Hindlimb muscle (tissue), 1 donor: Measurements from ENCODE around the gene PRKAR1B. TPM values are rescaled to one million over a fixed set of nuclear protein-coding genes. Genes with fewer than 3 reads are reported as not detected.
A peak's percentile ranks its signal among the peaks of the same experiment; 100 is the strongest.
"Not testable (repeated sequence)": the region's sequence is repeated elsewhere in the genome, so short reads cannot be mapped to it uniquely, and the experiment has no call there.

Experiments
- DNase-seq: peaks from one replicate; pipeline ENCODE4 v3.0.0-alpha.2; 2013
- polyA plus RNA-seq: library from polyadenylated mRNA; unstranded; fragments of 120-200 nt; gene quantifications from one replicate; pipeline ENCODE4 v1.2.1, GENCODE V29; 2013; ENCODE audit not compliant: insufficient read length

PRKAR1B gene
- polyA plus RNA-seq, 1 donor: 35.7 TPM

DNA sequence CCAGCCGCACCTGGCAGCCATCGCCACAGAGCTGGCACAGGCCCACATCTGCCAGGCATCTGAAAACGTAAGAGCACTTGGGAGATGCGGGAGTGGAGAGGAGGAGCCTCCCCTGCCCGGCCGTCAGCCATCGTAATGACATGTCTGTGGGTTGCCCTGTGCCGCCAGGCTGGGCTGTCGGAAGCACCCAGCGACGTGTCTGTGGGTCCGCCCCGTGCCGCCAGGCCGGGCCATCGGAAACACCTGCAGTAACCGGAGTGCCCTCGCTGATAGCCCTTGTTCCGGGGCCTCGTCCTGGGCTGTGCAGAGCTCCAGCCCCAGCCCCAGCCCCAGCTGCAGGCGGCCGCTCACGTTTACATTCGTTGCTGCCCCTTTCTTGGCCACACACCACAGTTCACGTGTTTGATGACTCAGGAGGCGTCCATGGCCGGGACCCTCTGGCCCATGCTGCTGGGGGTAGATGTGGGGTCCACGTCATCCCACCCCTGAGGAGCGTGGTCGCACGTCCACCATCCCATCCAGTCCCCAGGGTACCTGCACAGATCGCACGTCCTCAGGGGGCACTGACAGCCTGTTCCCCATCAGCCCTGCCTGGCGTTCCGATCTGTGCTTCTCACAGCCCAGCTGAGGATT, 30.0 kb upstream of the PRKAR1B start:
- no peak for DNase-seq

DNA sequence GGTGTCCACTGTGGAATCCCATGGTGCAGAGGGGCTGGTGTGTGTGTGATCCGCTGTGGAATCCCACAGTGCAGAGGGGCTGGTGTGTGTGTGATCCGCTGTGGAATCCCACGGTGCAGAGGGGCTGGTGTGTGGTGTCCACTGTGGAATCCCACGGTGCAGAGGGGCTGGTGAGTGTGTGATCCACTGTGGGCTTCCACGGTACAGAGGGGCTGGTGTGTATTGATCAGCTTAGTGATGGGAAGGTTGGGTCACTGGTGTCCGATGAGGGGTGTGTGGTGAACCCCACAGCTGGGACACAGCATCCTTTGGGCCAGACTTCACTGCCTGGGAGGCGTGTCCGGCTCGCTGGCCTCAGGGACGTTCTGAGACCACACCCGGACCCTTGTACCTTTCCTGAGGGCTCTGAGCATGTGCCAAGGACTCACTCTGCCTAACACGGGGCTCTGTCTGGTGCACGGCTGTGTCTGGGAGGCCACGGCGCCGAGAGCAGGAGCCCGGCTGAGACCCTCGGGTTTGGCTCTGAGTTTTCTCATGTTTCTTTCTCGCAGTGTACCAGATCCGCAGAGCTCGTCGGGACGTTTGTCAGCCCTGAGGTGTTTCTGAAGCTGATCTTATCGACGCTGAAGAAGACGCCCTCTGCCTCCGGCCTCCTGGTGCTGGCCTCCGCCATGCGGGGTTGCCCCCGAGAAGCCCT, 29.3 kb upstream of the PRKAR1B start:
- no peak for DNase-seq

DNA sequence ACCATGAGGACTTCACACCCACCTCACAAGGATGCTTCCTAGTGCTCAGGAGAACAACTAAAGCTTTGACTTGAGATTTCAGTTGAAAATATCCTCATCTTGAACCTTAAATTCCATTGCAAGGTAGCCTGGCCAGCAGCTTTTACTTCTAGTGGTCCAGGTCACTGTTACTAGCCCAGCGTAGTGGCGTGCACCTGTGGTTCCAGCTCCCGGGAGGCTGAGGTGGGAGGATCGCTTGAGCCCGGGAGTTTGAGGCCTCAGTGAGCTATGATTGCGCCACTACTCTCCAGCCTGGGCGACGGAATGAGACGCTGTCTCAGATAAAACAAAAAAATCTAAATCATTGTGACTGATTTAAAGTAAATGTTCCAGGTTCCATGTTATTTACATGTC, 28.3 kb upstream of the PRKAR1B start:
- DNase-seq: no peak

DNA sequence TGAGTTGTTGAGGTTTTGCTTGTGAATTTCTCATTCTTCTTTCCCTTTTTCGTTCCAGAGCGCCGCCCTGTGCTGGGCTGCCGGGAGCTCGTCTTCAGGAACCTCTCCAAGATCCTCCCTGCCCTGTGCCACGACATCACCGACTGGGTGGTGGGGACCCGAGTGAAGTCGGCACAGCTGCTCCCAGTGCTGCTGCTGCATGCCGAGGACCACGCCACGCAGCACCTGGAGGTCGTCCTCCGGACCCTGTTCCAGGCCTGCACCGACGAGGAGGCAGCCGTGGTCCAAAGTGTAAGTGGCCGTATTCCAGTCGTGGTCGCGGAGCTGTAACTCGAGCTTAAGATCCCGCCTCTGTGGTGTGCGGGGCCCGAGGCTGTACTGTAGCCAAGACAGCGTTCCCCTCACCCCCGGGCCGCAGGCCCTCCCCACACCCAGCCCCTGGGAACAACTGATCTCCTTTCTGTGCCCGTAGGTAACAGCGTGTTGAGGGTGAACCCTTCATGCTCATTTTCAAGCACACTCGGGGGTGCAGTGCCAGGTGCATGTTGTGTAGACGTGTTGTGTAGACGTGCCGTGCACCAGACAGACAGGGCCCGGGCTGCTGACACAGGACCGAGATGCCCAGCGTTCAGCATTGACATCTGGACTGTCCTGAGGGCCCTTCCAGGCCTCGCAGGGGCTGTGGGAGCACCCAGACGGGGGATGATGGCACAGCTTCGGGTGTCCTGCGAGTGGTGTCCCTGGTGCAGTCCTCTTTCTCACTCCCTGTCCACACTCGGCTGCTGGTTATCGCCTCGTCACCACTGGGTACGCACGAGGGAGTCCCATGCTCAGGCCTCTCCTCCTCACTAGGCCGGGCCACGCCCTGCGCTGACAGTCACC, 27.7 kb upstream of the PRKAR1B start:
- no peak for DNase-seq

DNA sequence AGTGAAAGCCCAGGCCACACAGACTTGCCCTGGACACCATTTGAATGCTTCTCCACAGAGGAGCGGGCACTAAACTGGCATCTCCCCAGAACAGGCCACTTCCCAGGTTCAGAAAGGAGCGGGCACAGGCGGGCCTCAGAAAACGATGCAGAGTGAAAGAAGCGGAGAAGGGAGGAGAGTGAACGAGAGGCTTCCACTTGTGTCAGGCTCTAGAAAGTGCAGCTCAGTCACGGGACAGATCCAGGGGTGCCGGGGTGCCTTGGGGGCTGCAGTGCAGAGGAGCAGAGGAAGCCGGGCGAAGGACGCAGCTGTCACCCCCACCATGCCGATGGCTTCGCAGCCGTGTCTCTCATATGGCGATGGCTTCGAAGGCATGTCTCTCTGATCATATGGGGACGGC, 26.1 kb upstream of the PRKAR1B start:
- no peak for DNase-seq

DNA sequence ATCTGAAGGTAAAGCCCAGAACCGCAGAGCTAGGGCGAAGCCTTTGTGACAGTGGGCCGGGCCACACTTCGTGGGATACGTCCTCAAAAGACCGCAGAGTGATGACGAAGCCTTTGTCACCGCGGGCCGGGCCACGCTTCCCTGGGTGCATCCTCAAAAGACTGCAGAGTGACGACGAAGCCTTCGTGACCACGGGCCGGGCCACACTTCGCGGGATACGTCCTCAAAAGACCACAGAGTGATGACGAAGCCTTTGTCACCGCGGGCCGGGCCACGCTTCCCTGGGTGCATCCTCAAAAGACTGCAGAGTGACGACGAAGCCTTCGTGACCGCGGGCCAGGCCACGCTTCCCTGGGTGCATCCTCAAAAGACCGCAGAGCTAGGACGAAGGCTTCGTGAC, 25.2 kb upstream of the PRKAR1B start:
- DNase-seq: not testable (repeated sequence)

DNA sequence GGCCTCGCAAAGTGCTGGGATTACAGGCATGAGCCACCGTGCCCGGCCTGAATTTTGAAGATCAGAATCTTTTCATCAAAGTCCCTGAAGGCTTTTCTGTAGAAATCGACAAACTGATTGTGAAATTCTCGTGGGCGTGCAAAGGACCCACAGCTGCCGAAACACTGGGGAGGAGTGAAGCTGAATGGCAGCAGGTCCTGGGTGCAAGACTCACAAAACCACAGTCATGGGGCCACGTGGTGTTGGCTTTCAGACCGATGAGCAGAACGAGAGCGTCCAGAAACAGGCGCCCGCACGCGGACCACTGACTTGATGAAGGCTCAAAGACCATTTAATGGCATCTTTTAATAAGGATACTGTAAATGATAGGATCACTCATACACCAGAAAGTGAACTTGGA, 24.7 kb upstream of the PRKAR1B start:
- DNase-seq: no peak

DNA sequence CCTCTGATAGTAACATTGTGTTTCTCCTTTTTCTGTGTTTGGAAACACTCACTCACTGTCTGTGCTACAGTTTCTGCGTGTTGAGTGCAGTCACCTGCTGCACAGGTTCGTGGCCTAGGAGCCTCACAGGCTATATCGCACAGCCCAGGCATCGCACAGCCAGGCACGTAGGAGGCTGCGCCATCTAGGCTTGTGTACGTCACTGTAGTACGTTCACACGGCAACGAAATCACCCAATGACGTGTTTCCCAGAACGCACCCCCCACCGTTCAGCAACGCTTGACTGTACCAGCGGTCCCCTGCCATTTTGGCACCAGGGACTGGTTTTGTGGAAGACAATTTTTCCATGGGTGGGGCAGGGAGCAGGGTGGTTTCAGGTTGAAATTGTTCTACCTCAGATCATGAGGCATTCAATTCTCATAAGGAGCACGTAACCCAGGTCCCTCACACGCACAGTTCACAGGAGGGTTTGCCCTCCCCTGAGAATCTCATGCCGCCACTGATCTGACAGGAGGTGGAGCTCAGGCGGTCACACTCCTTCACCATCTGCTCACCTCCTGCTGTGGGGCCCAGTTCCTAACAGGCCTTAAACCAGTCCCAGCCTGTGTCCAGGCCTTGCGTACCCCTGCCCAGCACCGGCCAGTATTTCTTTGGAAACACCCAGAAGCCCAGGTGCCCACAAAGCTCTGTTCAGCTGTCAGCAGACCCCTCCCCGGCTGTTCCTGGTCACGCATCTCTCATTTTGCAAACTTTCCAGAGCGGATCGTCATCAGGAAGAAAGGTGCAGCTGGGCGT, 23.2 kb upstream of the PRKAR1B start:
- DNase-seq: no peak

DNA sequence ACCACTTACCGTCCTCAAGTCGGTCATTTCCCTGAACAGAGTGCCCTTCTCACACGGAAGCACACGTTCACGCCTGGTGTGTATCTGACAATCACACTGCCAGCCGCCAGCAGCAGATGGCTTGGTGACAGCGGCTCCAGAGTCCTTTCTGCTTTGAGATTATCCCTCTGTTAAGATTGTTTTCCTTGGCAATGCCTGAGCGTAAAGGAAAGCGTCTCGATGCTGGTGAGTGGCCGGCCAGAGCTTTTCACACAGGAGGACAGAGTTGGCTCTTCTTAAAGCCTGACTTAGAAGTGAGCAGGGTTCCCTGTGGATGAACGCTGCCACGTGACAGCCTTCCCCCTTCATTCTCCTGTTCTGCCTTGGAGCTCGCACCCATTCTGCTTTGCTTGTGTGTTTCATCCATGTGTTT, 22.1 kb upstream of the PRKAR1B start:
- peak; percentile 71 for DNase-seq

DNA sequence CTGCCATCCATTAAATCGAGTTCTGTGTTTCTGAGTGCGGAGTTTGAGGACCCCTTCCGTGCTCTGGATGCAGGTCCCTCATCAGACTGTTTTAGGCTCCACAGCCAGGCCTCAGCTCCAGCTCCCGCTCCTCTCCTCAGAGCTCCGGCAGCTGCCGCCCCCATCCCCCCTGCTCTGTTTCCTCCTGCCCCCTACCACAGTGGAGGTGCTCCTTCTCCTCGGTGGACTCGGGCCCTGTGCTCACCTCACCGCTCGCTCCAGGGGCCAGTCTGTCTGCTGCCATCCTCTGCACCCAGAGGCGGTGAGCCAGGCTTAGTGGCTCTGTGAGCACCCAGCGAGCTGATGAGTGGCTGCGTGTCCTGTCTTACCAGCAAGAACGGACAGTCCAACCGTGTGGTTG, 21.4 kb upstream of the PRKAR1B start:
- no peak for DNase-seq

DNA sequence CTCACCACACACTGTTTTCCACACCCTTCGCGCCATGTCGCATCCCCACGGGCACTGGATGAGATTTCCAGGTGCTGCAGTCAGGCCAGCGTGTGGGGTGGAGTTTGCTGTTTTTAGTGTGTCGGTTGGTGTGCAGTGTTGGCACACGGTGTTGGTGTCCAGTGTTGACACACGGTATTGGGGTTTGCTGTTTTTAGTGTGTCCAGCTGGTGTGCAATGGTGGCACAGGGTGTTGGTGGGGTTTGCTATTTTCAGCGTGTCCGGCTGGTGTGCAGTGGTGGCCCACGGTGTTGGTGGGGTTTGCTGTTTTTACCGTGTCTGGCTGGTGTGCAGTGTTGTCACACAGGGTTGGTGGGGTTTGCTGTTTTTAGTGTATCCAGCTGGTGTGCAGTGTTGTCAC, 20.1 kb upstream of the PRKAR1B start:
- DNase-seq: no peak

DNA sequence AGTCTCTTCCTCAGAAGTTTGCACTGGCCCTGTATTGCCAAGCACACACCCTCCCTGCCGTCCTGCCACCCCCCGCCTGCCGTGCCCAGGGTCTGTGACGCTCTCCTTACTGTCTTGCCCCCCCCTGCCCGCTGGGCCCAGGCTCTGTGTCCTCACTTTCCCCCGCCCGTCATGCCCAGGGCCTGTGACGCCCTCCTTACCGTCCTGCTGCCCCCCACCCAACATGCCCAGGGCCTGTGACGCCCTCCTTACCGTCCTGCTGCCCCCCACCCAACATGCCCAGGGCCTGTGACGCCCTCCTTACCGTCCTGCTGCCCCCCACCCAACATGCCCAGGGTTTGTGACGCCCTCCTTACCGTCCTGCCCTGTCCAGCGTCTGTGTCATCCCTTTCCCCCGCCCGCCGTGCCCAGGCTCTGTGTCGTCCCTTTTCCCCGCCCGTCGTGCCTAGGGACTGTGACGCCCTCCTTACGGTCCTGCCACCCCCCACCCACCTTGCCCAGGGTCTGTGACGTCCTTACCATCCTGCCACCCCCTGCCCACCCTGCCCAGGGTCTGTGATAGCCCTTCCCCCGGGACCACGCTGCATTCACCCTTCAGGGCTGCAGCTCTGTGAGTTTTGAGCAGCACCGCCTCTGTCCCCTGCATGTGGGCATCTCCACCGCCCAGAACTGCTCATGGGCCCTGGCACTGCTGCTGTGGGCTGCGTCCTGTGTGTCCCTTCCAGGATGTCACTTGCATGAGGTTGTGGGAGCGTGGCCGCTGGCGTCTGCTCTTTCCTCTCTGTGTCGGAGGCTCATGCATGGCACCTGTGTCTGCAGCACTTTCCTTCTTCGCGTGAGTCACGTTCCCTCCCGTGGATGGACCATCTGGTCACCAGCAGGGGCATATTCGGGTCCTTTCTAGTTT, 19.3 kb upstream of the PRKAR1B start:
- DNase-seq: no peak

DNA sequence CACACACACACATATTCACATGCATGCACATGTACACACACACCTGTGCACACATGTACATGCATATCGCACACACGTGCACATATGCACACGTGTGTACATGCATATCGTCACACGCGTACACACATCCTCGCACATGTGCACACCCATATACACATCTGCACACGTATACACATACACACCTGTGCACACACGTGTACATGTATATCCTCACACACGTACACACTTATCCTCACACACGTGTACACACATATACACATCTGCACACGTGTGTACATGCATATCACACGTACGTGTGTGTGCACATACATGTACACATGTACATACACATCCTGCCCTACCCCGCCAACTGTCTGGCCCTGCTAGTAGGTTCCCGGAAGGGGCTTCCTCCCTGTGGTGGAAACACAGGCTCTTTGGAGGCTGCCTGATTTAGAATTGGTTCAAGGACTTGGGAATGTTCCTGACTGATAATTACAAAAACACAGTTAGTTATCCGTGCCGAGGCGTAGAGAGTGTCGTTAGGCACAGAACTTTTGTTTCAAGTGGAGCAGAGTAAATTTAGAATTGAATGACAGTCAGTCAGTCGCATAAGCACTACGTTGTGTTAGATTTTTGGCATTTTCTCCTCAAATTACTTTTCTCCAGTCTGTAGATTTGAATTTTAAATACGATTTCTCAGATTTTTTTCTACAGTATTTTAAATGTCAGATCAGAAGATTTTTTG, 18.5 kb upstream of the PRKAR1B start:
- DNase-seq: no peak

DNA sequence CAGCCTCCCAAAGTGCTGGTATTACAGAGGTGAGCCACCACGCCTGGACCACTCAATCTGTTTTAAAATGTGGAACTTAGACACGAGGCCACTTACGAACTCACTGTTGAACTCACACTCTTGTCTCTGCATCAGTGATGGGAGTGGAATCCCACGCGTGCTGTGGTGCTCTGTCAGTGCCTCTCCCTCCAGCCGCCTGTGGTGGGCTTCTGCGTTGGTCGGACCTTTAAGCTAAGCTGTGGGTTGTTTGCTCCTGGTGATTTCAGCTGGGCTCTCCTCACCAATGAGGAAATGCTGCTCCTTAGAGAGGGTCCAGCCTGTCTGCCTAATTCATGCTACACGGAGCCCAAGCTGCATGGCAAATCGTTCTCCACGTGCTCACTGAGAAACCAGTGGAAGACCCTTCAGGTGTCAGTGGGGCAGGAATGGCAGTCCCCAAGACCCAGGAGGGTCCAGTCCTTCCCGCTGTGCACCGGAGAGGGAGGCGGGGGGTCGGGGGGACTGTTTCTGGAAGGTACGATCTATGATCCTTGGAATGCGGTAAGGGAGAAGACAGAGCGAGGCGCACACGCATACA, 17.9 kb upstream of the PRKAR1B start:
- DNase-seq: no peak

DNA sequence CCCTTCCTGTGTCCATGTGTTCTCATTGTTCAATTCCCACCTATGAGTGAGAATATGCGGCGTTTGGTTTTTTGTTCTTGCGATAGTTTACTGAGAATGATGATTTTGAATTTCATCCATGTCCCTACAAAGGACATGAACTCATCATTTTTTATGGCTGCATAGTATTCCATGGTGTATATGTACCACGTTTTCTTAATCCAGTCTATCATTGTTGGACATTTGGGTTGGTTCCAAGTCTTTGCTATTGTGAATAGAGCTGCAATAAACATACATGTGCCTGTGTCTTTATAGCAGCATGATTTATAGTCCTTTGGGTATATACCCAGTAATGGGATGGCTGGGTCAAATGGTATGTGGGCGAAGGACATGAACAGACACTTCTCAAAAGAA, 17.0 kb upstream of the PRKAR1B start:
- DNase-seq: not testable (repeated sequence)

DNA sequence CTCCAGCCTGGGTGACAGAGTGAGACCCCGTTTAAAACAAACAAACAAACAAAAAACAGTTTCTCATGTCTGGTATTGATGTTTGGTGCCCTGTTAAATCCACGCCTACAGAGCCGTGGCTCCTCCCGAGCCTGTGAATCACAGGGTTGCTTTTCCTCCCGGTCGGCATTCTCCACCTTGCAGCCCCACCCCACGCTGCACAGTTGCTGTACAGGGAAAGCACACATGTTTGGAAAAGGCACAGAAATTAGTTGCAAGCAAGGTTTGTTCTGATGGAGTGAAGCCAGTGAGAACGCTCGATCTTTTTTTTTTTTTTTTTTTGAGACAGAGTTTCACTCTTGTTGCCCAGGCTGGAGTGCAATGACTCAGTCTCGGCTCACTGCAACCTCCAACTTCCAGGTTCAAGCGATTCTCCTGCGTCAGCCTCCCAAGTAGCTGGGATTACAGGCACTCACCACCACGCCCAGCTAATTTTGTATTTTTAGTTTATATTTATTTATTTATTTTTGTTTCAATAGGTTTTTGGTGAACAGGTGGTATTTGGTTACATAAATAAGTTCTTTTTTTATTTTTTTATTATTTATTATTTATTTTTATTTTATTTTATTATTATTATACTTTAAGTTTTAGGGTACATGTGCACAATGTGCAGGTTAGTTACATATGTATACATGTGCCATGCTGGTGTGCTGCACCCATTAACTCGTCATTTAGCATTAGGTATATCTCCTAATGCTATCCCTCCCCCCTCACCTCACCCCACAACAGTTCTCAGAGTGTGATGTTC, 16.5 kb upstream of the PRKAR1B start:
- DNase-seq: not testable (repeated sequence)

DNA sequence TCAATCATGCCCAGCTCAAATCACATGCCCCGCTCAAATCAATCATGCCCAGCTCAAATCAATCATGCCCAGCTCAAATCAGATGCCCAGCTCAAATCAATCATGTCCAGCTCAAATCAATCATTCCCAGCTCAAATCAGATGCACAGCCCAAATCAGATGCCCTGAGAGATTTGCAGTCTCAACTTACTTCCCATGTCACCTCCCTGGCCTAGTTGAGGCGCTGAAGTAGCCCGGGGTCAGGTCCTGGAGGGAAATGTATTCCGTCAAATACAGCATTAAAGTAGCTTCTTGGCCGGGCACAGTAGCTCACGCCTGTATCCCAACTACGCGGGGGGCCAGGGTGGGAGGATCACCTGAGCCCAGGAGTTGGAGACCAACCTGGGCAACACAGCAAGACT, 15.7 kb upstream of the PRKAR1B start:
- no peak for DNase-seq

DNA sequence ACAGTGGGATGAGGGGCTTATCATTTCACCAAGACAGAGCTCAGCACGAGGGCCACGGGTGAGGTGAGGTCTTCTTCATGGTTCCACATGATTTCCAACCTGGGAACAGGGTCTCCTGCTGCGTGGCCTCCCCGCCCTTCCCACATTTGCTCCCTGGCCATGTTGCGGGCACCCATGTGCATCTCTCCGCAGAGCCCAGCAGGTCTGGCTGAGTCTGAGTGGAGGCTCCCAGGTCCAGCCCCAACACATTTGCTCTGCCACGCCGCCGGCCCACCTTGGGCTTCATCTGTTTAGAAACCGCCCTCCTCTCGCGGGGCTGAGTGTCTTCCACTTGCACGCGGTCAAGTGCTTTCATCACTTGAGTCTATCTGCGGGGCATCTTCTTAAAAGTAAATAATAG, 14.8 kb upstream of the PRKAR1B start:
- DNase-seq: no peak

DNA sequence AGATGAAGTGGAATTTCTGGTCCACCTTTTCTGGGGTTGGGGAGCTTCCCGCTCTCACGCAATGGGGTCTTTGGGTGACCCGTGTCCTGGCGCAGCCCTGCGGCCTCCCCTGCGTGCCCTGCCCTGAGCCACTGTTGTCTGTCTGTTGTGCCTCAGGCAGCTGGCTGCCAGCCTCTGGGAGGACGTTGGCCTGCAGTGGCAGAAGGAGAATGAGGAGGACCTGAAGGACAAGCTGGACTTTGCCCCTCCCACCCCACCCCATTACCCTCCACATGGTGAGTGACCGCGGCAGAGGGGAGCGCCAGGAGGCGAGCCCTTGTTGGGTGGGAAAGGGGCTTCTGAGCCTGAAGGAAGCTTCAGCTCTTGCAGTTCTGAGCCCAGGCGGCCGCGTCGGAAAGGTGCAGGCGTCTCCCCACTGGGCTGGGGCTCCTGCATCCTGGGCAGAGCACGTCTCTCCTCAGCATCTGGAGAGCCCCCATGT, 14.2 kb upstream of the PRKAR1B start:
- DNase-seq: no peak
